Measurements from ENCODE around the gene HOXC9.
A peak's percentile ranks its signal among the peaks of the same experiment; 100 is the strongest.

Gene HOXC9

DNA sequence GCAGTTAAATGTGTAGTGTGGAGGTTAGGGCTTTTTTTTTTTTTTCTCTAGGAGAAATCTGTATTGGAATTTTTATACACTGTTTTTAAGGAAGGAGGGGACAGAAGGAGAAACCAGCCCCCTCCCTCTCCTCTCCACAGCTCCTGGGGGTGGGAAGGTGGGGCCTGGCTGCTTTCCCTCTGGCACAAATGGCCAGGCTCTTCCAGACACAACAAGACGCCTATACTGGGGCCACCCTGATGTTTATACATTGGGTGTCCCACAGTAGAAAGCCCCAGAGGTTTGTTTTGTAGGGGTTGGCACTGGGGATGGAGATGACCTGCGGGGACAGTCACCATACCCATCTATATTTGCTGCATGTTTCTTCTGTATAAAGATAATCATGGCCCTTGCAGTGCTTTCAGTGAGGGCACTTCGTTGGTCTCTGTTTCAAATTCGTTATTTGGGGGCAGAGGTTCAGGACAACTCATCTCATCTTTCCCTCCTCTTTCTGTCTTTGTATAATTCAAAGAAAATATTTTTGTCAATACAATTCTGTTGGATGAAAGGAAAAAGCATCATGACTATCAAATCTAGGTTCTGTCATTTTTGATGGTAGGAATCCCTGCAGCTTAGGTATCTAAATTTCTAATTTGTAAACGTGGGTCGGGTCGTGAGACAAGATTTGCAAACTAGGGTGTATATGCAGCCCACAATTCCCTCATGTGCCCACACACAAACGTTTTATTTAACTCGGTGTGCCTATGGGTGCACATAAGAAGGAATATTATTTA, 23.0 kb upstream of the HOXC9 start:
- TF ChIP-seq, protein P1, sequence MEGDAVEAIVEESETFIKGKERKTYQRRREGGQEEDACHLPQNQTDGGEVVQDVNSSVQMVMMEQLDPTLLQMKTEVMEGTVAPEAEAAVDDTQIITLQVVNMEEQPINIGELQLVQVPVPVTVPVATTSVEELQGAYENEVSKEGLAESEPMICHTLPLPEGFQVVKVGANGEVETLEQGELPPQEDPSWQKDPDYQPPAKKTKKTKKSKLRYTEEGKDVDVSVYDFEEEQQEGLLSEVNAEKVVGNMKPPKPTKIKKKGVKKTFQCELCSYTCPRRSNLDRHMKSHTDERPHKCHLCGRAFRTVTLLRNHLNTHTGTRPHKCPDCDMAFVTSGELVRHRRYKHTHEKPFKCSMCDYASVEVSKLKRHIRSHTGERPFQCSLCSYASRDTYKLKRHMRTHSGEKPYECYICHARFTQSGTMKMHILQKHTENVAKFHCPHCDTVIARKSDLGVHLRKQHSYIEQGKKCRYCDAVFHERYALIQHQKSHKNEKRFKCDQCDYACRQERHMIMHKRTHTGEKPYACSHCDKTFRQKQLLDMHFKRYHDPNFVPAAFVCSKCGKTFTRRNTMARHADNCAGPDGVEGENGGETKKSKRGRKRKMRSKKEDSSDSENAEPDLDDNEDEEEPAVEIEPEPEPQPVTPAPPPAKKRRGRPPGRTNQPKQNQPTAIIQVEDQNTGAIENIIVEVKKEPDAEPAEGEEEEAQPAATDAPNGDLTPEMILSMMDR (conservative IDR thresholded peaks at IDR 0.05; ENCODE audit: low read length): no peak
- no peak overlapping the region for H3K4me3 ChIP-seq (ENCODE audit: low read length)
- DNase-seq (ENCODE audit: low read depth): no peak

DNA sequence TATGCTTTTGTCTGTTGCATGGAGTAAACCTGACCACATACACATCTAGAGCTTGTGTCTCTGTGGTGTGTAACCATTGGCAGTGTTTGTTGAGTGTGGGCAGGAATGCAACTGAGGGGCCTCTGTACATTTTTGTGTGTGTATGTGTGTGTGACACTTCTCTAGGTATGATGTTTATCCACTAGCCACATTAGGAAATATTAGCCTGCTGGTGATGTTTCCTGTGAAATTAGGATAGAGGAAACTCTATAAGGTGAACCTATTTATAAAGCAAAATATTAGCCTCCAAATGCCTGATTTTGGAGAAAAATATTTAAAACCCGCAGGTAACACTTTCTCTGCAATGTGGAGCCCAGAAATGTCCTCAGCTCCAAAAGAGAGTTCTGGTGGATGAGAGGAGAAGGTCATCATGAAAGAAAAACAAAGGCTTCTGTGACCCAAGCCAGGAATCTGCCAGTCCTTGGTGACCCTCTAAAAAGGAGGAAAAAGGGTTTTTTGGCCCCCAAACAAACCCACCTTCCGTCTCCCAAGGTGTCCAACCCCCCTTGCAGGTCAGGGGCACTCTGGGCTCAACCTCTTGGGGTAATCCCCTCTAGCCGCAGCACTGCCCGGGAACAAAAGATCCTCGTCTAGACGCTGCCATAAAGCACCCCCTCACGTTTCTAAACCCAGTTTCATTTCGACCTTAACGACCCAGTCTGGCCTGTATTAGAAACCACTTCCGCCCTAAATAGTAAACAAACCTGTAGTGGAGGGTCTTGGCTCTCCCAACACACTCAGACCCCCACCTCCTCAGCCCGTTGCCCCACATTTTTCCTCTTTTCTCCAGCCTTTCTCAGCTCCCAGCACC, 22.1 kb upstream of the HOXC9 start:
- TF ChIP-seq, protein P1 (conservative IDR thresholded peaks at IDR 0.05; ENCODE audit: low read length): no peak
- peak overlapping the region; percentile 44 for H3K4me3 ChIP-seq (ENCODE audit: low read length)
- DNase-seq (ENCODE audit: low read depth): peak; percentile 67

DNA sequence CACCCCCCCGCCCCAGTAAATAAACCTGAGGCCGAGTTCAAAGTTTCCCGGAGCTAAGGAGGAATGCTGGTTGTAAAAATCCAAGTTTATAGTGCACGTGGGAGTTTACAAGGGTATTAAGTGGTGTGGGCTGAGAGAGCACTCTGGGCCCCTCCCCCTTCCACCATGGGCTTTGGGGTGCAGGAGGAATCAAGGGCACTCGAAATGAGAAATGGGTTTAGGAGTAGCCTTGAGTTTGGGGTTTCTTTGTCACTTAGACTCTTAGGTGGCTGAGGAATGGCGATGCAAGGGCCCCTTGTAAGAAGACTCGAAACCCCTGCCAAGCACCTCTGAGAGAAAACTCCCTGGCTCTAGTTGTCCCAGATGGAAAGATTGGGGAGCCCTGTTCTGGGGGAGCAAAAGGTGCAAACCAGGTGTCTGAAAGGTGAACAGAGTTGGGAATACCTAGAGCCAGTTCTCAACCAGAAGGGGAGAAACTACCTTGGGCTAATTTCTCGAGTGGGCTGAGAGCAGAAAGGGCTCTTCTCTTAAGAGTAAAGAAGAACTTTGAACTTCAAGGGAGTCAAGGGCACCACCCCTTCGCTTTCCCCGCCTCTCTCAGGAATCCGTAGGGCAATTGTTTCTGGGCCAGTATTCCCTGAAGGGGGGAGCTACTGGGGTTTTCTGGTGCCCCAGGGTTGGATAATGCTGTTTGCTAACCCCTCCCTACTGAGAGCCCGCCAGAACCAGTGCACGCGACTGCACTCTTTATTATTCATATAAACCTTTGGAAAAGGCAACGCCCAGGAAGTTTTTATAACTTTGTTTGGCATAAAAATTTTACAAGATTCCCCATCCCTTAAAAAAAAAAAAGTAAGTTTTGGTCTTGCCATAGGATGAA, 21.2 kb upstream of the HOXC9 start:
- TF ChIP-seq, protein P1 (conservative IDR thresholded peaks at IDR 0.05; ENCODE audit: low read length): no peak
- H3K4me3 ChIP-seq (ENCODE audit: low read length): peak overlapping the region; percentile 35
- DNase-seq (ENCODE audit: low read depth): peak; percentile 90

- peak overlapping the region; percentile 80 for H3K4me3 ChIP-seq (ENCODE audit: low read length)
- TF ChIP-seq, protein P1 (conservative IDR thresholded peaks at IDR 0.05; ENCODE audit: low read length): no peak
- DNase-seq (ENCODE audit: low read depth): peak; percentile 67
Measured at GRCh38 chr12:53980104-53980801, 19.7 kb upstream of the HOXC9 start.

GRCh38 chr12:53980802-53981496, 19.0 kb upstream of the HOXC9 start:
- H3K4me3 ChIP-seq (ENCODE audit: low read length): peak overlapping the region; percentile 80

More at GRCh38 chr12:53980802-53981496, 19.0 kb upstream of the HOXC9 start:
- DNase-seq (ENCODE audit: low read depth): no peak
- TF ChIP-seq, protein P1 (conservative IDR thresholded peaks at IDR 0.05; ENCODE audit: low read length): no peak

Measured in AG10803 (cell line).